Kidney (tissue), 14 donors: Measurements from ENCODE around the gene LRRC59. TPM values are rescaled to one million over a fixed set of nuclear protein-coding genes. Genes with fewer than 3 reads are reported as not detected.
A peak's percentile ranks its signal among the peaks of the same experiment; 100 is the strongest.

ENCODE experiments used
- DNase-seq, 5 donors: peaks; one replicate each; pipeline ENCODE4 v3.0.0-alpha.2; 2013 to 2020
- FAIRE-seq: peaks from 2 replicates; lab custom pipeline; 2012; peaks lifted over from hg19 to GRCh38; lab: Jason Lieb, UNC
- H3K27ac ChIP-seq, 2 donors: one replicate each; pipeline ENCODE4 v1.7.0; 2013; ENCODE audit warnings: low read depth in 2 of 2, low read length in 2 of 2, inconsistent platforms in 1 of 2
- H3K27me3 ChIP-seq: one replicate; pipeline ENCODE4 v1.7.1; 2013; ENCODE audit warnings: low read length, inconsistent platforms; ENCODE audit not compliant: control insufficient read depth, insufficient read depth
- H3K36me3 ChIP-seq, 3 donors: one replicate each; pipeline versions ENCODE4 v1.7.0 to v1.7.1; 2013; ENCODE audit warnings: low read length in 3 of 3, control low read depth in 1 of 3, inconsistent platforms in 1 of 3; ENCODE audit not compliant: insufficient read depth in 3 of 3, control insufficient read depth in 2 of 3
- H3K4me1 ChIP-seq, 3 donors: one replicate each; pipeline versions ENCODE4 v1.7.0 to v1.7.1; 2013; ENCODE audit warnings: low read length in 3 of 3, inconsistent platforms in 1 of 3, low read depth in 1 of 3; ENCODE audit not compliant: control insufficient read depth in 2 of 3, insufficient read depth in 2 of 3
- H3K4me3 ChIP-seq, 3 donors: one replicate each; pipeline versions ENCODE4 v1.7.0 to v1.8.1; 2013; ENCODE audit warnings: low read length in 3 of 3, control low read depth in 1 of 3, inconsistent platforms in 1 of 3
- H3K9ac ChIP-seq, 3 donors: one replicate each; pipeline versions ENCODE4 v1.7.0 to v1.7.1; 2013; ENCODE audit warnings: low read length in 3 of 3, control low read depth in 1 of 3, inconsistent platforms in 1 of 3
- H3K9me3 ChIP-seq, 3 donors: one replicate each; pipeline versions ENCODE4 v1.7.0 to v1.7.1; 2013; ENCODE audit warnings: low read length in 3 of 3, control low read depth in 1 of 3, inconsistent platforms in 1 of 3; ENCODE audit not compliant: control insufficient read depth in 2 of 3, insufficient read depth in 1 of 3
- intact Hi-C: fragments of 100-400 bp; cut with DNase I; formaldehyde crosslinking; loops from one replicate; pipeline ENCODE4 v1.11.1; 2022
- polyA plus RNA-seq: library from polyadenylated mRNA; stranded (reverse); fragments of 350-450 nt; fragmentation: Illumina TruSeq; extraction: RNeasy Lipid Tissue Mini Kit (QIAGEN cat#74804); gene quantifications from one replicate; pipeline ENCODE4 v1.2.3, GENCODE V29; 2014; ENCODE audit warnings: low read depth, low replicate concordance; ENCODE audit not compliant: insufficient read depth
- total RNA-seq: library from RNA; stranded (reverse); fragmentation: NEBNext Ultra II Directional; extraction: Animal tissue kit (Norgen Biotek cat#: 25700); gene quantifications from one replicate; pipeline ENCODE4 v1.2.1, GENCODE V29; 2021
- TF ChIP-seq, protein P1 (sequence below): IDR thresholded peaks from 3 replicates; pipeline ENCODE4 v1.5.1; 2012; ENCODE audit warnings: mild to moderate bottlenecking, moderate library complexity, borderline replicate concordance; ENCODE audit not compliant: insufficient read depth; ENCODE audit errors: extremely low read depth
- donor health status: control.
- donor health status: control.
- donor health status: control.
- donor health status: control.
- donor health status: control.
- donor health status: DM: yes; HTN: yes; CAD: no.
- donor health status: Normal renal cell carcinoma (clear cell type).

The LRRC59 gene
- total and polyA plus RNA-seq, 2 donors from 2014 or later: 37.0 to 61.7 TPM

DNA sequence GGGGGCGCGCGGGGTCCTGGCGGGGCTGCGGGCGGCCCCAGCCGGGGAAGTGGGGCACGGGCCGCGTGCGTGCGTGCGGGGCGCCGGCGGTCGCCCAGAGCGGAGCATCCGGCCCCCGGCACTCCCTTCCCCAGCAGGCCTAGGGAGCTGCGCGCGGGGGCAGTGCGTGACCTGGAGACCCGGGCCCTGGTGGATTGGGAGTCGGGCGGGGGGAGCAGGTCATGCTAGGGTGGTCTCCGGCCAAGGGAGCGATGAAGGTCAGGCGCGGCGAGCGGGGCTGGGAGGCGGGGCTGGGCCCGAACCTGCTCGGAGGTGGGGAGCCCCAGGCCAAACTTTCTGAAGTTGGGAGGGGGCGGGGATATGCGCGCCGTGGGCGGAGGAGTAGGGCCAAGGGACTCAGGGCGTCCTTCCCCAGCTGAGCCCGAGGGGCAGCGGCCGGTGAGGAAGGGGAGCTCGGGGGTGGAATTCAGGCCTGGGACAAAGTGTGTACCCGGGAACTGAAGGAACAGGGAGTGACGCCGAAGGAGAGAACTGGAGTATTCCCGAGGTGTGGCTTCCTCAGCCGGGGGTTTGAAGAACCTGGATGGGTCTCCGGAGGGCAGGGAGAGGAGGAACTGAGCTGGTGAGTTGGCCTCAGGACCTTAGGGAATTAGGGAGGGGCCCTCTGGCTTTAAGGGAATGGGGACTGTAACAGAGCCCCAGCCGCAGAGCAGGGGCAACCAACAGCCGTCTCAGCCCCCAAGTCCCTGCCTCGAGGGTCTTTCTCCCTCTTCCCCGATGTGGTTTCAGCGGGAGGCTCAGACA lies 50.8 kb downstream of the LRRC59 start:
- Histone ChIP-seq H3K36me3 (no peaks in the 10 kb centered on the region), H3K9ac (peak overlapping the region; percentile 26 to 85 (median 40)), H3K4me1 (peaks cover 0 to 11% (median 9%) of the 10 kb centered on the region in 3 donors), H3K9me3 (no peaks in the 10 kb centered on the region), H3K27ac (no peak overlapping the region), H3K27me3 (no peaks in the 10 kb centered on the region), H3K4me3 (peak overlapping the region; percentile 59 to 75 (median 69))
- DNase-seq (peak; percentile 51 to 88 (median 69)), FAIRE-seq (no peak)
- intact Hi-C loops: no loop called here
- TF ChIP-seq, protein P1, sequence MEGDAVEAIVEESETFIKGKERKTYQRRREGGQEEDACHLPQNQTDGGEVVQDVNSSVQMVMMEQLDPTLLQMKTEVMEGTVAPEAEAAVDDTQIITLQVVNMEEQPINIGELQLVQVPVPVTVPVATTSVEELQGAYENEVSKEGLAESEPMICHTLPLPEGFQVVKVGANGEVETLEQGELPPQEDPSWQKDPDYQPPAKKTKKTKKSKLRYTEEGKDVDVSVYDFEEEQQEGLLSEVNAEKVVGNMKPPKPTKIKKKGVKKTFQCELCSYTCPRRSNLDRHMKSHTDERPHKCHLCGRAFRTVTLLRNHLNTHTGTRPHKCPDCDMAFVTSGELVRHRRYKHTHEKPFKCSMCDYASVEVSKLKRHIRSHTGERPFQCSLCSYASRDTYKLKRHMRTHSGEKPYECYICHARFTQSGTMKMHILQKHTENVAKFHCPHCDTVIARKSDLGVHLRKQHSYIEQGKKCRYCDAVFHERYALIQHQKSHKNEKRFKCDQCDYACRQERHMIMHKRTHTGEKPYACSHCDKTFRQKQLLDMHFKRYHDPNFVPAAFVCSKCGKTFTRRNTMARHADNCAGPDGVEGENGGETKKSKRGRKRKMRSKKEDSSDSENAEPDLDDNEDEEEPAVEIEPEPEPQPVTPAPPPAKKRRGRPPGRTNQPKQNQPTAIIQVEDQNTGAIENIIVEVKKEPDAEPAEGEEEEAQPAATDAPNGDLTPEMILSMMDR: no peak

DNA sequence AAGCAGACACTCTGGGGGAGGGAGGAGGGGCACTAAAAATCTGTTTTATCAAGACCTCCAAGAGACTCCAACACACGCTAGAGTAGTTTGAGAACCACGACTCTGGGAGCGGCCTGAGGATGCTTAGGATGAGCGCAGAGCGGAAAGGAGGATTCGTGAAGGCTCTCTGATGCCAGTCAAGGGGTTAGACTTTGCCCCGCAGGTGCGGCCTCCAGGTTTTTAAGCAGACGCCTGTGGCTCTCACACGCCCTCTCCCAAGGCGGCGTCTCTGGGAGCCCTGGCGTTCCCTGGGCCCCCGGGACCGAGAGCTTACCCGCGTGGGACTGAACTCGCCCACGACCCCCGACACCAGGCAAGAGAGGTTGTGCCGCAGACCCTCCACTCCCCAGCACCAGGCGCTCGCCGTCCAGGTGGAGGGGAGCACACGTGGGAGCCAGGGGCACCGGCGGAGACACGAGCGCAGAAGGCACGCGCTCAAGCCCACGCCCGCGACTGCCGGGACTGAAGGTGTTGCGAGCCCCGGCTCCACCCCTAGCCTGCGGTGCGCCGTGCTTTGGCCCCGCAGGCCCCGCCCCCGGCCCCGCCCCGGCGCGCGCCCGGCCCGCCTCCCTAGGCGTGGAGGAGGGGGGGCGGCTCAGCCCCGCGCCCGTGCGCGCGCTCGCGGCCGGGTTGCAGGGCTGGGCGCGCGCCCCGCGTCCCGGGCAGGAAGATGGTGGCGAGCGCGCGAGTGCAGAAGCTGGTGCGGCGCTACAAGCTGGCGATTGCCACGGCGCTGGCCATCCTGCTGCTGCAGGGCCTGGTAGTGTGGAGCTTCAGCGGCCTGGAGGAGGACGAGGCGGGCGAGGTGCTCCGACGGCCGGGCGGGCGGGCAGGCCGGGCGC lies 51.7 kb downstream of the LRRC59 start, which contains the start of gene XYLT2:
XYLT2 (plus strand) TSS at position 695 of the 881 bp plus-strand sequence; CDS start at position 710, 15 bp downstream.
- no peak within 1 kb of the TSS for H3K27ac ChIP-seq
- H3K9ac ChIP-seq: peak within 1 kb of the TSS; percentile 26 to 85 (median 40)
- H3K4me1 ChIP-seq: peaks cover 0 to 11% (median 9%) of the 10 kb centered on the region in 3 donors
- intact Hi-C loops: no loop called here
- no peaks in the 10 kb centered on the region for H3K27me3 ChIP-seq
- TF ChIP-seq, protein P1: no peak
- peak within 1 kb of the TSS; percentile 59 to 75 (median 69) for H3K4me3 ChIP-seq
- H3K9me3 ChIP-seq: no peaks in the 10 kb centered on the region
- DNase-seq (peak; percentile 84 to 94 (median 90)), FAIRE-seq (no peak)
- H3K36me3 ChIP-seq: no peaks in the 10 kb centered on the region

DNA sequence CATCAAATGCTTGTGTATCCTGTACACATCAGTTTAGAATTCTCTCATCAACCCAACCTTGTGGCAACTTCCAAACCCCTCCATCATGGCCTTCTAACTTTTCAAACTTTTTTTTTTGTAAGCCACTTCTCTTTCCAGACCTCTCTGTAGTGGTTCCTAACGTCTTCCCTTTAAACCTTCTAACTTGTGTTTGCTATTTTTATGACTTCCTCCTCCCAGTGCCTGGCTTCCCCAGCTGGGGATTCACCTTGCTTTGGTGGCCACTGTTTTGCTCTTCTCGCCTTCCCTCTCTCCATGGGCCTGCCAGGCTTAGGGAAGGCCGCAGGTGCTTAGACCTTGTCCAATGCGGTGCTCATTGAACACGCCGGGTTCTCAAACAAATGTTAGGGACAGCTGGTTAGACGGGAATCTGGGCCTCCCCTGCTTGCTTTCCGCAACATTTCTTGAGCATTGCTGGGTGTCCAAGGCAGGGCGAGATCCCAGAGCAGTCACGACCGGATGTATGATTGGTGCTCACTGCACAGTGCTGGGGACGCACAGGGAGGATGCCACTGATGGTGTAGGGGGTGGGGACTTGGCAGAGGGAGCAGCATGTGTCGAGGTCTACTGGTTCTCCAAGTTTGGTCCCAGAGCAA lies 52.5 kb downstream of the LRRC59 start:
- H3K27me3 ChIP-seq: no peaks in the 10 kb centered on the region
- H3K4me1 ChIP-seq: peaks cover 0 to 11% (median 9%) of the 10 kb centered on the region in 3 donors
- H3K36me3 ChIP-seq: no peaks in the 10 kb centered on the region
- no peaks in the 10 kb centered on the region for H3K9me3 ChIP-seq
- DNase-seq: peak in 1 of 5 donors; percentile 64
- H3K4me3 ChIP-seq: peak overlapping the region in 1 of 3 donors; percentile 66
- no peak overlapping the region for H3K9ac ChIP-seq
- FAIRE-seq: no peak
- TF ChIP-seq, protein P1: no peak
- intact Hi-C loops: no loop called here
- no peak overlapping the region for H3K27ac ChIP-seq
